Measurements from ENCODE around the gene PMF1.

GRCh38 chr1:156284757-156285156 lies 72.0 kb downstream of the PMF1 start:
- TF ChIP-seq MAZ (IDR thresholded peaks at IDR 0.05; ENCODE audit: borderline replicate concordance, low read depth, low read length) (no peak), MAZ (CRISPR knock-in tag; IDR thresholded peaks at IDR 0.05; ENCODE audit: low read depth) (no peak), ESRRA (CRISPR knock-in tag; IDR thresholded peaks at IDR 0.05; ENCODE audit: low read depth) (no peak), ZNF850 (CRISPR knock-in tag; conservative IDR thresholded peaks at IDR 0.05) (no peak), EZH2 (conservative IDR thresholded peaks at IDR 0.05; ENCODE audit: low read depth, low read length) (no peak)
- TF ChIP-seq, protein P1, sequence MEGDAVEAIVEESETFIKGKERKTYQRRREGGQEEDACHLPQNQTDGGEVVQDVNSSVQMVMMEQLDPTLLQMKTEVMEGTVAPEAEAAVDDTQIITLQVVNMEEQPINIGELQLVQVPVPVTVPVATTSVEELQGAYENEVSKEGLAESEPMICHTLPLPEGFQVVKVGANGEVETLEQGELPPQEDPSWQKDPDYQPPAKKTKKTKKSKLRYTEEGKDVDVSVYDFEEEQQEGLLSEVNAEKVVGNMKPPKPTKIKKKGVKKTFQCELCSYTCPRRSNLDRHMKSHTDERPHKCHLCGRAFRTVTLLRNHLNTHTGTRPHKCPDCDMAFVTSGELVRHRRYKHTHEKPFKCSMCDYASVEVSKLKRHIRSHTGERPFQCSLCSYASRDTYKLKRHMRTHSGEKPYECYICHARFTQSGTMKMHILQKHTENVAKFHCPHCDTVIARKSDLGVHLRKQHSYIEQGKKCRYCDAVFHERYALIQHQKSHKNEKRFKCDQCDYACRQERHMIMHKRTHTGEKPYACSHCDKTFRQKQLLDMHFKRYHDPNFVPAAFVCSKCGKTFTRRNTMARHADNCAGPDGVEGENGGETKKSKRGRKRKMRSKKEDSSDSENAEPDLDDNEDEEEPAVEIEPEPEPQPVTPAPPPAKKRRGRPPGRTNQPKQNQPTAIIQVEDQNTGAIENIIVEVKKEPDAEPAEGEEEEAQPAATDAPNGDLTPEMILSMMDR (CRISPR knock-in tag; IDR thresholded peaks at IDR 0.05): no peak

Data from HepG2 (cell line).